GM12874 (cell line): ENCODE results near the gene RXRA.

Experiments
- TF ChIP-seq, protein P1 (sequence below): IDR thresholded peaks from 2 replicates; pipeline ENCODE4 v1.5.1; 2011; ENCODE audit warnings: low read depth, mild to moderate bottlenecking, control low read depth, low read length, moderate library complexity; ENCODE audit not compliant: insufficient read depth

RXRA gene

DNA sequence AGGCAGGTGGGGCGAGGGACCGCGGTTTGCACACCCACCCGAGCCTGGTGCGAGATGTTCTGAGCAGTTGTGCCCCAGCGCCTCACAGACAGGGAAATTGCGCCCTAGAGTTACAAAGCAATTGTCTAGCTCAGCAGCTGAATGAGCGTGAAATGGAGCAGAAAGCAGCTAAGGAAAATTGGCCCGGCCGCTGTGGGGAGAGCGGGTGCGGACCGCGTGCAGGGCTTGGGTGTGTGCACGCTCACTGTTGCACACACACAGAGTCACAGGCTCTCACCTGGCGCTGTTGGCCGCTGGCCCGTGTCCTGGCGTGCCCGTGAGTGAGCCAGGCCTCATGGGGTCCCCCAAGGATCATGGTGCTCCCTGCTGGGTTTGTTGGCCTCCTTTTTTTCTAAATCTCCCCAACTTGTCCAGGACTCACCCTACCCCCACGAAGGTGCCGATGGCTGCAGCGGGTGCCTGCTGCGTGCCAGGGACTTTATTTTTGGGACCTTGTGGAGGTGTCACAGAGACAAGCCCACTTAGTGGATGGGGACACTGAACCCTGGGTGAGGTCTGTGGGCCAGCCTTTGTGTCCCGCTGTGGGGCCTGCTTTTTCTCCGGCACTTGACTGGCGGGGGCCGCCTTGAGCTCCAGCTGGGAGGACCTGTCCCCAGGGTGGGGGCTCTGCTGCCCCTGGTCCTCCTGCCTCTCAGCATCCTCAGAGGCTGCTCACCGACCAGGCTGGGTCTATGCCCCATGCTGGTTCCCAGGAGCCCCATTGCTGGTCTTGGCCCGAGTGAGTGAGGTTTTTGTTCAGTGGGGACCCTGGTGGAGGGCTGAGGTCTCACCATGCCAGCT lies 5.2 kb downstream of the RXRA start:
- TF ChIP-seq, protein P1, sequence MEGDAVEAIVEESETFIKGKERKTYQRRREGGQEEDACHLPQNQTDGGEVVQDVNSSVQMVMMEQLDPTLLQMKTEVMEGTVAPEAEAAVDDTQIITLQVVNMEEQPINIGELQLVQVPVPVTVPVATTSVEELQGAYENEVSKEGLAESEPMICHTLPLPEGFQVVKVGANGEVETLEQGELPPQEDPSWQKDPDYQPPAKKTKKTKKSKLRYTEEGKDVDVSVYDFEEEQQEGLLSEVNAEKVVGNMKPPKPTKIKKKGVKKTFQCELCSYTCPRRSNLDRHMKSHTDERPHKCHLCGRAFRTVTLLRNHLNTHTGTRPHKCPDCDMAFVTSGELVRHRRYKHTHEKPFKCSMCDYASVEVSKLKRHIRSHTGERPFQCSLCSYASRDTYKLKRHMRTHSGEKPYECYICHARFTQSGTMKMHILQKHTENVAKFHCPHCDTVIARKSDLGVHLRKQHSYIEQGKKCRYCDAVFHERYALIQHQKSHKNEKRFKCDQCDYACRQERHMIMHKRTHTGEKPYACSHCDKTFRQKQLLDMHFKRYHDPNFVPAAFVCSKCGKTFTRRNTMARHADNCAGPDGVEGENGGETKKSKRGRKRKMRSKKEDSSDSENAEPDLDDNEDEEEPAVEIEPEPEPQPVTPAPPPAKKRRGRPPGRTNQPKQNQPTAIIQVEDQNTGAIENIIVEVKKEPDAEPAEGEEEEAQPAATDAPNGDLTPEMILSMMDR: no peak

DNA sequence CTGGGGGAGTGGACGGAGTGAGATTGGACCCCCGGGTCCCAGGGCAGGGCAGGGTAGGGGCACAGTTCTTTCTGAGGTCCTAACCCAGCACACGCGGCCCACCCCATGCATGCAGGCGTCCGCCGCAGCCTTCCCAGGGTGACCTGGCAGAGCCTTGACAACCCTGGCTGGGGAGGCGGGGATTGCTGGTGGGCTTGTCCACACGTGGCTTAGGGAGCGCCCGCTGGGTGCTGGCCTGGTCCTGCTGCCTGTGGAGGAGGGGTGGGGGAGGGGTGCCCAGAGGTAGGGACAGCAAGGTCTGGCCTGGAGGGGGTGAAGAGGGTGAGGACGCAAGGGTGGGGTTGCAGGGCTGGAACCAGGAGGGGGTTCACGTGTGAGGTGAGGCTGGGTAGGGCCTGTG lies 6.0 kb downstream of the RXRA start:
- TF ChIP-seq, protein P1: no peak

DNA sequence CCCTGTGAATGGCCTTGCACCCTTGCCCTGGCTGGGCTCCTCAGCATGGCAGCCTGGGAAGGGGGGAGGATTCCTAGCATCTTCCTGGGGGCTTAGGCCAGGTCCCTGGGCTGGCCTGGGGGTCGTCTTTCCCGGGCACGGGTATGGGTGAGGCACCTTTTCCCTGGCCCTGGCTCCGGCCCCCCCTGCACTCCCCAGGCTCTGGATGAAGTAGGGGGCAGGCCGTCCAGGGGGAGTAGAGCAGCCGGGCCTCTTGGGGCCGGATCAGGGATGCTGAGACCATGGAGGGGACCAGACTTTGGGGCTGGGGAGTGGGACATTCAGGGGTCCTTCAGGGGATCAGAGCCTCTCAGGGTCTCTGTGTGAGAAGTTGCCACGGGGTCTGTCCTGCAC lies 6.6 kb downstream of the RXRA start:
- TF ChIP-seq, protein P1: no peak

DNA sequence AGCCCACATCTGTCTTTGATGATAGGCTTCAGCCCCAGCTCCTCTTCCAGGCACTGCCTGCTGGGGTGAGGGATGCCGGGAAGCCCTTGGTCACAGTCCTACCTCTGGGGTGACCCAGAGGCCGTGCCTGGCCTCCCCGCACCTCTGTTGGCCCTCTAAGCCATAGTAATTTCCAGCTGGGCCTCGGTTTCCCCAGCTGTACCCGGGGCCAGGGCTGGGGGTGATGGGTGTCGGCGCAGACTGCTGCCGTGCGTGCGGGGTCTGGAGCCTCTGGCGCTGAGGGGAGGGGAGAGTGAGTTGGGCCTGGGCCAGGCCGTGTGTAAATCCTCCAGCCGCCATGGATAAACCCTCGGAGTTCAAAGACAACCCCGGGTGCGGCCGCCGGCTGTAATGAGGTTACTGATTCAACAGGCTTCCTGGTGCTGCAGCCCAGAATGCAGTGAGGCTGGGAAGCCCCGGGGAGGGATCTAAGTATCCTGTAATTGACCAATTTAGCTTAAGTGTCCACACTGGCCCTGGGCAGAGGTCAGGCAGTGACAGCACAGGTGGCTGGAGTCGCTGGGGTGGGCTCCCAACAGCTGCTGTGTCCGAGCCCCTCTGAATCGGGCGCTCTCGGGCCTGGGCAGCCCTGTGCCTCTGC lies 7.1 kb downstream of the RXRA start:
- TF ChIP-seq, protein P1: no peak

DNA sequence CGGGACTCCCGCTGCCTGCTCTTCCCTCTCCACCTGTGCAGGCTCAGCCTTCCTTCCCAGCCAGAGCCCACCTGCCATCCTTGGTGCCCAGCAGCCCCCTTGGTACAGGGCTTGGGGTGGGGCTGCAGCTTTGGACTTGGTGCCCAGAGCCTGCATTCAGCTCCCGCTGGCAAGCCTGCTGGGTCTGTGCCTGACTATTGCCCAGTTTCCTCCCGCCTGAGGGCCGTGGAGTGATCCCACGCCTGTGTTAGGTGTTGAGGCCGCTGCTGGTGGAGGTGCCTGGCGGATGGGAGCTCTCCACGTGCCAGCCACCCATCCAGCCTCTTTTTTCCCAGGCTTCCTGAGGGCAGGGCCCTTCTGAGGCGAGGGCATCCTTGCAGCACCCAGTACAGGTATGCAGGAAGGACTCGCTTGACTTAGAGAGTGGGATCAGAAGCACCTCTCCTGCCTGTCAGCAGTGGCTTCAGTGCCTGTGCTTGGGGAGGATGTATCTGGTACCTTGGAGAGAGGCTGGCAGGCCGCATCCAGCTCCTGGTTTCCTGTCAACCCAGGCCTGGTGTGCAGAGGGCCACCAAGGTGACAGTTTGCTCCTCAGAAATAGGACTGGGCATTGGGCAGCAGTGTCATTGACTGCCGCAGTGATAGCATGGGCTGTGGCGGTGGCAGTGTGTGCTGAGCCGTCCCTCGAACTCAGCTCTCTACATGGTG lies 7.8 kb downstream of the RXRA start:
- TF ChIP-seq, protein P1: no peak

DNA sequence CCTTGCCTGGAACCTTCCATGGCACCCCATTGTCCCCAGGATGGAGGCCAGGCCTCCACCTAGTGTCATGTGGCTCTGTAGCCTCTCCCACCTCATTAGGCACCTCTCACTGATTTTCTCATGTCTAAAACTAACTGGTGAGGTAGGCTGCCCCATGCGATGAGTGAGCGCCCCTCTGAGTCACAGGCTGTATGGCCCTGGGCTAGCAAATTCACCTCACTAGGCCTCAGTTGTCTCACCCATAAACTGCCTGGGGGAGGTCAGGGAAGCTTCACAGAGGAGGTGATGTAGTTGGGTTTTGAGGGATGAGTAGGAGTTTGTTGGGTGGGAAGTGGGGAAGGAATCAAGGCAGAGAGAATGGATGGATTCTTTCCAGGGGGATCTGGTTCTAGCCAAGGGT lies 8.8 kb downstream of the RXRA start:
- TF ChIP-seq, protein P1: no peak
